Fibroblast of pulmonary artery (primary cell): ENCODE measurements around the gene MOGAT1.

Experiments
- DNase-seq: peaks from one replicate; pipeline ENCODE4 v3.0.0-alpha.2; 2010; ENCODE audit warnings: low read depth
- H3K4me3 ChIP-seq: replicated peaks from 2 replicates; pipeline ENCODE4 v1.5.1; 2011; ENCODE audit warnings: low read depth, mild to moderate bottlenecking, control low read depth, low read length, moderate library complexity
- TF ChIP-seq, protein P1 (sequence below): IDR thresholded peaks from 2 replicates; pipeline ENCODE4 v1.5.1; 2011; ENCODE audit warnings: mild to moderate bottlenecking, control low read depth, low read length, inconsistent platforms; ENCODE audit errors: missing control alignments

MOGAT1 gene

GRCh38 chr2:222670191-222671038 lies 1.0 kb upstream of the MOGAT1 start:
- TF ChIP-seq, protein P1, sequence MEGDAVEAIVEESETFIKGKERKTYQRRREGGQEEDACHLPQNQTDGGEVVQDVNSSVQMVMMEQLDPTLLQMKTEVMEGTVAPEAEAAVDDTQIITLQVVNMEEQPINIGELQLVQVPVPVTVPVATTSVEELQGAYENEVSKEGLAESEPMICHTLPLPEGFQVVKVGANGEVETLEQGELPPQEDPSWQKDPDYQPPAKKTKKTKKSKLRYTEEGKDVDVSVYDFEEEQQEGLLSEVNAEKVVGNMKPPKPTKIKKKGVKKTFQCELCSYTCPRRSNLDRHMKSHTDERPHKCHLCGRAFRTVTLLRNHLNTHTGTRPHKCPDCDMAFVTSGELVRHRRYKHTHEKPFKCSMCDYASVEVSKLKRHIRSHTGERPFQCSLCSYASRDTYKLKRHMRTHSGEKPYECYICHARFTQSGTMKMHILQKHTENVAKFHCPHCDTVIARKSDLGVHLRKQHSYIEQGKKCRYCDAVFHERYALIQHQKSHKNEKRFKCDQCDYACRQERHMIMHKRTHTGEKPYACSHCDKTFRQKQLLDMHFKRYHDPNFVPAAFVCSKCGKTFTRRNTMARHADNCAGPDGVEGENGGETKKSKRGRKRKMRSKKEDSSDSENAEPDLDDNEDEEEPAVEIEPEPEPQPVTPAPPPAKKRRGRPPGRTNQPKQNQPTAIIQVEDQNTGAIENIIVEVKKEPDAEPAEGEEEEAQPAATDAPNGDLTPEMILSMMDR = no peak
- H3K4me3 ChIP-seq = no peak overlapping the region
- DNase-seq = no peak

DNA sequence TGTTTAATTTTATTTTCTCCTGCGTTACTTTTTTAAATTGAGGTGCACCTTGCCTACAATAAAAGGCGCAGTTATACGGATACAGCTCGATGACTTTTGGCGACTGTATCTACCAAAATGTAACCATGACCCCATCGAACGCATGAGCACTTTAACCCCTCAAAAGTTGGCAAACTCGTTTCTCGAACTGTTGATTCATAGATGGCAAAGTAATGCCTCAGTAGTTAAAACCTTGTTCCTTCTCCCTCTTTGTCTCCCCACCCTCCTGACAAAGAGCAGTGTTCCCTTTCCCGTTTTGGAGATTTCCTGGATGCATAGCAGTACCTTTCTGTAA lies 577 bp downstream of the MOGAT1 start:
- TF ChIP-seq, protein P1 = no peak
- H3K4me3 ChIP-seq = peak overlapping the region; percentile 39
- no peak for DNase-seq

- TF ChIP-seq, protein P1 = no peak
- no peak for DNase-seq
- no peak overlapping the region for H3K4me3 ChIP-seq
Measured at GRCh38 chr2:222673273-222673672, 1.8 kb downstream of the MOGAT1 start.

DNA sequence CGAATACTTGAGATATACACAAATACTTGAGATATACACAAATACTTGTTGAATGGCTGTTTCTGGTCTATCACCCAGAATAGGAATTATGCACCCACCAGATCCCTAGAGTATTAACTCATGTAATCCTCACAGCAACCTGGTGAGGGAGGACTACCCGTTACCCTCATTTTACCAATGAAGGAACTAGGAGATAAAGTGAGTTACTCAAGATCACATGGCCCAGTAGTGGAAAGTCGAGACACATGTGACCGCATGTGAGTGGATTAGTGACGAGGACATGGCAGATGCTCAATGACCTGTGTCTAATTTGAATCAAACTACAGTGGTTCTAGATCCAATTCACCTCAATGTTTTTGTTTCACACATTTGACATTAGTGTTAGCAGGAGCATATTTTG lies 2.4 kb downstream of the MOGAT1 start:
- TF ChIP-seq, protein P1 = no peak

DNA sequence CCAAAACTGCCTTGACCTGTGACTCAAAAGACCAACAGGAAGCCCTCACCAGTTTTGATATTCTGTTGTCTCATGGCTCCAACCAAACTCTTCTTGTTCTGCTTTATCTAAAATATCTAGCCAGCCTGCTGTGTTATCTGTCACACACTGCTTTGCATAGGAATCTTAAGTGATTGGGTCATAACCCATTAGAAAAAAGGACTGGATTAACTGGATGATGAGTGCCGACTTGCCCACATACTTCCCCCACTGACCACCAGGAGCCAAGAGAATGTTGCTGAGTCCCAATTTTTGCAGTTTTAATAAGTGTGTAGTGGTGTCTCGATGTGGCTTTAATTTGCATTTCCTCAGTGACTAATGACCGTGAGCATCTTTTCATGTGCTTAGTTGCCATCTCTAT lies 6.5 kb downstream of the MOGAT1 start:
- no peak for DNase-seq
- TF ChIP-seq, protein P1 = no peak
- no peak overlapping the region for H3K4me3 ChIP-seq

More for the DNA sequence above, 2.4 kb downstream of the MOGAT1 start:
- no peak overlapping the region for H3K4me3 ChIP-seq
- no peak for DNase-seq

- TF ChIP-seq, protein P1 = no peak
- no peak for DNase-seq
- no peak overlapping the region for H3K4me3 ChIP-seq
Measured at GRCh38 chr2:222683805-222684204, 12.3 kb downstream of the MOGAT1 start.
